Measurements from ENCODE around the gene SLC41A1.

The SLC41A1 gene

DNA sequence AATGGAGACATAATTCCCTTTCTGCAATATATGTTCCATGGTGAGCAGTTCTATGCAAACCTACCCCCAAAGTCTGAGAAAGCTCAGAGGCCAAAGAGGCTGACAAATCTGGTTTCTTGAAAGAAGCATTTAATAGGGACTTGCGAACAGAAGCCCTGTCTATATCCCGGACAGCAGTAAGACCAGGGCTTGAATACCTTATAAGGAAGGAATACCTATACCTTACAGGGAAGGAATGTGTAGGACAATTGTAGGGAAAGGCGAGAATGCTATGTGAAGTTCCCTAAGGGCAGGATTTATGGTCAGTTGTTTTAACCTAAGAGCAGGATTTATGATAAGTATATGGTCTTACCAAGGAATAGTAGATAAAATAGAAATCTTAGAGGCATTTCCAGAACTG, 5.0 kb upstream of the SLC41A1 start:
- no peak for DNase-seq

DNA sequence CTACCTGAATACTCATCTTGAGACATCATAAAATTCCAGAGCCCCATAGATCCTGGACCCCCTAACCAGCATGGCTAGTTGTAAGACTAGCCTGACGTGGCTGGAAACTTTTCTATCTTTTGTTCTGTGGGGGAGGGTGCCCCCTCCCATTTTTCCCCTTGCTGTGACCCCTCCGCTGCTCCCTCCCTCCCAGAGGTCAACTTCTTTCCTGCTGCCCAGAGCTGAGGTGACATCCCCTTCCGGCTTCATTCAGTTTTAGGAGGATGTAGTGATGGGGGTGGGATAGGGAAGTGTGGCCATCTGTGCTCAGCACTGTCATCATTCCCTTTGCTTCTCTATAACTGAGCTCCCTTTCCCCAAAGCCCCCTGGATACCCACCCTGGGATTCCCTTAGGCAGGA, 4.4 kb upstream of the SLC41A1 start:
- DNase-seq, result no peak

DNA sequence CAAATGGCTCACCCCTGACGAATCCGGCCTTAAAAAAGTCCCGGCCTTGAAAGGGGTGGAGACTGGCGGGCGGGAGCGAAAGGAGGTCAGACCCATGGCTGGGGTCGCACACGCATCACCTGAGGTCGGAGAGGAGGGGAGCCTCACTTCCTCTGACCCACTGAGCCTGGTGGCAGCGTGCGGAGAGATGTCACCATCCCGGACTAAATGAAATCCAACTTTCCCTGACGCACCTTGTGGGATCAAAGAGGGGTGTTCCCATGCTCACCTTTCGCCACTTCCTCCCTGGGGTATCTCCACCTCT, 709 bp upstream of the SLC41A1 start:
- peak; percentile 37 for DNase-seq

DNA sequence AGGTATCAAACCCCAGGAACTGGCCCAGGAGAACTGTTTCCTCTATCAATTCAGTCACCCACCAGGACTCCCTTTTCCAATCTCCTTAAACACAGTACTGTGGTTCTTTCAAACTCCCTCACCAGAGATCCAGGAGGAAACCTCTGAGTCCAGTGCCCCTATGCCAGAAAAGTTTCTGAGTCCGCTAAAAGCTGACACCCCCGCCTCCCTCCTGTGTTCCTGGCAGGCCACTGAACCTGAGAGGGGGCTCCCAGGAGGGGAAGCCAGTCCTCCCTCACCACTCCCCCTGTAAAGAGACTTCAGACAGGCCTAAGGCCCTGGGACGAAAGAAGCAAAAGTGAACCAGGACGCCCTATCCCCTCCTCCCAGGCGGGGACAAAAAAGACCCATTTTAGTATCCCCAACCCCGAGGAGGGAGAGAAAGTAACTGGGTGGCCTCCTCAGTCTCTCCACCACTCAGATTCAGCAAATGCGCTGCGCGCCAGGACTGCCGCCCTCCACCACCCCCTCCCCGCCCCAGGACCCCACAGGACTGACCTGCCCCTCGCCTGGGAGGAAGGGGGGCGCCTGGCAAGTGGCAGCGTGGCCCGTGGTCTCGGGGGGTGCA, 624 bp downstream of the SLC41A1 start:
- DNase-seq, result peak; percentile 14

DNA sequence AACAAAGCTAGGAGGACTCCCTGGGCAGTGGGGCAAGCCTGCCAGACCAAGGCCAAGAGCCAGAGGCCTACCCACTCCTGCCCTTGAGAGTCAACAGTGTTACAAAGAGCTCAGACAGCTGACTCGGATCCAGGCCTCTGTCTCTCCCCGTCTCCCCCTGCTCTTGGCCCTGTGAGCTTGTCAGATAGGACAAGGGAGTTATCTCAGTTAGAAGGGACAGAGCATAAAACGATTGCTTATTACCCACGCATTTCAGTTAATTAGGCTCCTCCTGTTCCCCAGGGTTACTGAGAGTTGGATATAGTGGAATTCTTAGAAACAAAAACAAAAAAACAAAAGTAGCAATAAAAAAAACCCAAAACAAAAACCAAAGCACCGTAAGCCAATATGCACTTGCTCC, 1.3 kb downstream of the SLC41A1 start:
- DNase-seq, result no peak

DNA sequence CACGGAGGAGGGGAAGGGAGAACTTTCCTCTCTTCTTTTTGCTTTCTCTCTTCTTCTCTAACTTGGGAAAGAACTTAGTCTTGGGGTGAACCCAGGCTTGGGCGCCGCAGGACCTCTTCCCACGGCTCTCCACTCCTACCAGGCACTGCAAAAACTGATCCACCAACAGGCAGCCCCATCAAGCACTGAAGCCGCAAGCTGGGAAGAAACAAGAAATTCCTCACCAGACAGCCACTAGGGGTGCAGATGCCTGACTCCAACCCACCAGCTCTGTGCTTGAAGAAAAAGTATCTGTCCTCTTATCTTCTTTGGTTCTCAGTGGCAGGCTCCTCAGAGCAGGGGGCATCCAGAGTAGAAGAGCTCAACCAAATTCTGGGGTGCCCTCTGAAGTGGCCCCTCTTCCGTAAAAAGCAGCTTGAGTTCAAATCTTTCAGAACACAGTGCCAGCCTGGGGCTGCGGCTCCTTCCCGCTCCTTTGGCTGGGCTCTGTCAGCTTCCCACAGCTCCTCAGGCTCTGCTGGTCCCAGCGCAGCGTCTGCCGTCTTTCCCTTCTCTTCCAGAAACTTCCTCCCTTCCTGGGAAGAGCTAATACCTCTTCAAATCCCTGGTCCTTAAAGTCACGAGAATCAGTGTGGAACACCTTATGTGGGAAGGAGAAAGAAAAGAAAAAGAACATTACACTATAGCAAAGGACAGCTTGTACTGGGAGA, 2.4 kb downstream of the SLC41A1 start:
- DNase-seq, result no peak

DNA sequence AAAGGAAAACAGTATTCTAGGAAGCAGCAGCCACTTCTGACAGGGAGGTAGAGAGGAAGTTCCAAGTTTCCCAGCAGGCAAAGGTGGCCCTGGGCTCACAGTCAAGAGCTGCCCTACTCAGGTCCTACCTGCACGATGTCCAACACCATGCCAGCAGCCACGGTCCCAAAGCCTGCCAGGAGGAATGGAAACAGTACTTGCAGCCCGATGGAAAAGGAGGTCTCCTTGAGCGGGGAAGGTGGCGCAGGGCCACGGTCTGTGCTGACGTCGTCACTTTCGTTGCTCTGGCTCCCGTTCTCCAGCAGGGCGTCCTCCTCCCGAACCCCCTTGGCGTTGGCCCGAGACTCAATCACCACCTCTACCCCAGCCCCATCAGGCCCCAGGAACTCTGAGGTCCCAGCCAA, 3.1 kb downstream of the SLC41A1 start:
- no peak for DNase-seq

DNA sequence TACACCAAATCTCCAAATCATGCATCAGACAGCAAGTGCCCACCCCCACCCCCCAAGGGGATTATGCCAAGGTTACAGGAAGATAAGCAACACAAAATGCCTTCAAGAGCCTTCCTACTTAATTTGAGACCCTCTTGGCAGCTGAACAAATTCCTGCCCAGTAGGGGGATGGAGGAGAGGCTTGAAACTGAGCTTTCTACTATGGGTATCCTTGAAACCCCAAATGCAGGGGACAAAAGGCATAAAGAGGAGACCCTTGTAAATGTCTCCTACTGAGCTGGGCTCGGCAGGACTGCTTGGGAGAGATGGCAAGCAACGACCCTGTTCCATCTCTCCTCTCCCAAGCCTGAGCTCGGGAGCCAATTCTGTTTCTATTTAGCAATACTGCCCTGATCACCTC, 3.5 kb downstream of the SLC41A1 start:
- no peak for DNase-seq

DNA sequence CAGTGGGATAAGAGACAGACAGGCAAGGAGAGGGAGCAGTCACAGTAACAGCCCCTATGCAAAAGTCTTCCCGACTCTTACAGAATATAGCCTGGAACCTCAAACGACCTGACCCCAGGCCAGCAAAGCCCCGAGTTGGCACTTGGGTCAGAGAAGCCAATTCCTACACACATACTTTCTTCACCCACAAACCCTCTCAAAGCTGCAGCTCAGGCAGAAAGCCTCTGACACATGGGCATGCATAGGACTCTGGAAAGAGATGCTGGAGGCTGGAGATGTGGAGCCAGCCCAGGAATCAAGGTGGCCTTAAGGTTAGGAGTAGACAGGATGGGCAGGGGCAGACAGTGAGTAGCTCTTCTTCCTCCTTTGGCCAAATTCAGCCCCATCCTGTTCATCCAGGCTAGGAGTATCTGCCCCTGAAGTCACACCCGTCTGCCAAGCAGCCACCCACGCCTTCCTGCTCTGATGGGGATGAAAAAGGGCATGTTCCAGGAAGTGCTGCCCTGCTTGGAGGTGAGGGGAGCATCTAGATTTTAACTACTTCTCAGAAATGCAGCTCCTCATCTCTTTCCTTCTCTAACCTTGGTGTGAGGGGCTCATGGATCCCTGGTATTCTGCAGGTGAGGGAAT, 7.8 kb downstream of the SLC41A1 start:
- peak; percentile 41 for DNase-seq

DNA sequence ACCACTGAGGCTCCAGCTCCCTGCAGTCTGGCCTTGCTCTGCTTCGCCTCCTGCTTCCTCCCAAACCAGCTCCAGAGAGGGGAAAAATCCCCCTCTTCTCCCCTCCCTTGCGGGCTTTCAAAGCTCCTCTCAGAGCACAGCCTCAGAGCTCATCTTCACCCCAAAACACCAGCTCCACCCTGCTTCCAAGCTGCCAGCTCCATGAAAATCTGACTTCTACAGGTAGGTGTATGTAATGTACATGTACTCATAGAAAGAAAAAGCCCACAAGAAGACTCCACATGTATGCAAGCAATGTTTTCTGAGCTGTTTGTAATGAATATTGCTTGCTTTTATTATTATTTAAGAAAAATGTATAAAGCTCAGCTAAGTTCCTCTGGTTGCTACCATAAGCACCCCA, 8.4 kb downstream of the SLC41A1 start:
- no peak for DNase-seq

DNA sequence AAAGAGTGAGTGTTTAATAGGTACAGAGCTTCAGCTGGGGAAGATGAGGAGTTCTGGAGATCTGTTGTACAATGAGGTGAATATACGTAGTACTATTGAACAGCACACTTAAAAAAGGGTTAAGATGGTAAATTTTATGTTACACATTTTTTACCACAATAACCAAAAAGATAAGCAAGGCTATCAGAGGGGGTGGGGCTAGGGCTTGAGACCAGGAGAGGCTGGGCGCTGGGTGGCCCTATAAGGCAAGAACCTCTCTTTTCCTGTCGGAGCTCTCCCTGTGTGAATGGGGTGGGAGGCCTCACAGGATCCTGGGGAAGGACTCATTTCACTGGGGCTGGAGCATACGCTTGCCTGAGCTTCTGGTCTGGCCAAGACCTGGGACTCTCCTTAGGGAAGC, 9.0 kb downstream of the SLC41A1 start:
- DNase-seq, result no peak

DNA sequence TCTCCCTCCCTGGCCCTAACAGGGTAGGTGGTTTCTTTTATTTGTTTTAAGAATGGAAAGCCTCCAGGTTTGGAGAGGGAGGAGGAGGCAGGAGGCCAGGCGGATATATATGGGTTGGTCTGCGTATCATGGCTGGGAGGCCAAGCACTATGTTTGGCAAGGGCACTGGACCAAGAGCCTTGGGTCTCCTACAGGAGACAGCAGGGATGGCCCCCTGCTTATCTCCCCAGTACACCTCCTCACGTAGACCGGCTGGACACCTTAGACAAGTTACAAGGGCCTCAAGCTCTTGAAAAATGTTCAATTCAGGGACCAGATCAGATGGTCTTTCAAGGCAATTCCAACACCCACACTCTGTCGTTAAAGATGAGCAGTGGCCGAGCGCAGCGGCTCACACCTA, 10.9 kb downstream of the SLC41A1 start:
- no peak for DNase-seq

DNA sequence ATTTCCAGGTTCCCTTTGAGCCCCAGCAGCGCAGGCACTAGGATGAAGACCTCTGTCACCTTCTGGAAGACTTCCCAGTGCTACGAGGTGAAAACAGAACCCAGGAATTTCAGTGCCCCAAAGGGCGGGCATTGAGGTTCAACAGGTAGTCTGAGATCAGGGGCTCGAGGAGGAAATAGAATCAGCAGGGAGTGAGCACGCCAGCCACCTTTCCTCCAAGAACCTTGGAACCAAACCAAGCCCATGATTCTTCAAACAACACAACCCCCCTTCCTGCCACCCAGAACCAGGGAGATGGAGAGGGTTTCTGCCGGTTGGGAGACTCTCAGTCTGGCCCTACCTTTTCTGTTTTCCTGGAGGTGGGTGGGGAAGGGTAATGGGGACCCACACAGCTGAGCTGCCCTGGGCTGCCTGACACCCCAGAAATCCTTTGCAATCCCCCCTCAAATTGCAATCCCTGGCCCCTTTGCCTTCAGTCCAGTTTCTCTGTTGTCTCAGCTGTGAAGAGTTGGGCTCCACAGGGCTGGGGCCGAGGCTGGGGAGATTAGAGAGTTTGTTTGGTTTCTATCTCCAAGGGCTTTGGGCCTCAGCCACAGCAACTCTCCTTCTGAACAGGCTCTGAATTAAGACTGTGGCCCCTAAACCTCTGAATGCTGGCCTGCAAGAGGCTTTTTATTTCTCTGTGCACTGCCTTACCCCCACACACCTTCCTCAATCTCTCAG, 11.9 kb downstream of the SLC41A1 start:
- DNase-seq, result no peak

DNA sequence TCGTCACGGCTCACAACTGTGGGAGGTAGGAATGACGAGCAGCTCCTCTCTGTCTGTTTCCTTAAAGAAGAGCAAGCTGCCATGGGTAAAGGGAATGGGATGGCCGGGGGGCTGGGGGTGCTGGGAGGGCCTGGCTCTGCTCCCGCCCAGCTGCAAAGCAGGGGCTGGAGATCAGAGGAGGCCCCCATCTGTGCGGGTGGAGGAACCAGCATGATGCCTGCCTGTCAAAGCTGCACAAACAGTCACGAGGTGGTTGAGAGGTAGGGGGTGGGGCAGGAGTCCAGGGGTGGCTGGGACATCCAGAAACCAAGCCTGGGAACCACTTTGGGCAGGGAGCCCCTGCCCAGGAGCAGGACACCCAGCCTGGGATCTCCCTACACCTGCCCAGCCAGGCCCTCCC, 12.6 kb downstream of the SLC41A1 start:
- DNase-seq, result no peak

DNA sequence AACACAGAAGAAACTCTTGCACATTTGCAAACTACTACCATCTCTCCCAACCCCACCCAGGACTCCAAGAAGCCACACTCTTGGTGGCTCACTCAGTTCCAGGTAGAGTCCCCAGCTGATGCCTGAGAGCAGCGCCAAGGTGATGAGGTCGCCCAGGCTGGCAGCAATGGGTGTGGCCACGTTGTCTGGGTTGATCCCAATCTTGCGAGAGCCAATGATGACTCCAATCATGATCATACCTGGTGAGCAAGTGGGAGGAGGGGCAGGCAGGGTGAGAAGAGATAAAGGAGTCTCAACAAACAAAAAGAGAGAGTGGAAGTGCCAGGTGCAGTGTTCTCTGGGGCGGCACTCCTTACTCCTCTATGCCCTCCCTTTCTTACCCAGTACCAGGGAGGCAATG, 14.4 kb downstream of the SLC41A1 start:
- no peak for DNase-seq

DNA sequence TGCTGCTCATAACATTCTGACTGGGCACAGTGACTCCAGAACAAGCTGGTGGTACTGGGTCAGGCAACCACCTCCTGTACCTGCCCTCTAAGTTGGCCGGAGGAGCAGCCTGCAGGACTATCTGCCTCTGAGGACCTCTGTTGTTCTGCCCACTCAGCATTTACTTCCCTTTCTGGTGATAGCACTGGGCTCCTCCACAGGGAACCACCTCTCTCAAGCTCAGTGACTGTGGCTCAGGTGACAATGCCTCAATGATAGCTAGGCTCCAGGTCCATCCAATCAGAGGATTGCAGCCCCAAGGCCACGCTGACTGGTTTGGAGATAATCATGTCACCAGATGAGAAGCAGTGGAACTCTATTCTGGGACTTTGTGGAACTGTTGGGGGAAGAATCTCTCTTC, 15.8 kb downstream of the SLC41A1 start:
- DNase-seq, result no peak

DNA sequence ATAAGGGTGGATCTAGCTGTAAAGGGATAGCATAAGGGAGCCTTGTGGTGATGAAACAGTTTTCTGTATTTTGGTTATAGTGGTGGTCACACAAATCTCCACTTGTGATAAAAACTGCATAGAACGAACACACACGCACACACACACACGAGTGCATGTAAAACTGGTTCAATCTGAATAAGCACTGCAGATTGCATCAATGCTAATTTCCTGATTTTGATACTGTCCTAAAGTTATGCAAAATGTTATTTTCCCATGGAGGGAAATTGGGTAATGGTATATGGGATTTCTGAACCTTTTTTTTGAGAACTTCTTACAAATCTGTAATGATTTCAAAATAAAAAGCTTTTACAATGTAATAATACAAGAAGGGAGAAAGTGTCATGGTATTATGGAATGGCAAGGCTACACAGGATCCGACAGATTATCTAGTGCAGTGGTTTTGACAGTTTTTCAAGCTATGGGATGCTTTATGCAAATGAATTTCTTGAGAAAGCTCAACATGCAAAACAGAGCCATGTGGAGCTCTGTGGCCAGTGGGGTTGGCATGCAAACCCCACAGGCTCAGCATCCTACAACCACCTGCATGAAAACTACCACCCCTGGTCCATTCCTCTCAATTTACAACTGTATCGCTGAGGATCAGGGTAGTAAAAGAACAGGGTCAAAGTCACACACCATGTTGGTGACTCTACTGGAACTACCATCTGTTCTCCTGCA, 18.8 kb downstream of the SLC41A1 start:
- no peak for DNase-seq

DNA sequence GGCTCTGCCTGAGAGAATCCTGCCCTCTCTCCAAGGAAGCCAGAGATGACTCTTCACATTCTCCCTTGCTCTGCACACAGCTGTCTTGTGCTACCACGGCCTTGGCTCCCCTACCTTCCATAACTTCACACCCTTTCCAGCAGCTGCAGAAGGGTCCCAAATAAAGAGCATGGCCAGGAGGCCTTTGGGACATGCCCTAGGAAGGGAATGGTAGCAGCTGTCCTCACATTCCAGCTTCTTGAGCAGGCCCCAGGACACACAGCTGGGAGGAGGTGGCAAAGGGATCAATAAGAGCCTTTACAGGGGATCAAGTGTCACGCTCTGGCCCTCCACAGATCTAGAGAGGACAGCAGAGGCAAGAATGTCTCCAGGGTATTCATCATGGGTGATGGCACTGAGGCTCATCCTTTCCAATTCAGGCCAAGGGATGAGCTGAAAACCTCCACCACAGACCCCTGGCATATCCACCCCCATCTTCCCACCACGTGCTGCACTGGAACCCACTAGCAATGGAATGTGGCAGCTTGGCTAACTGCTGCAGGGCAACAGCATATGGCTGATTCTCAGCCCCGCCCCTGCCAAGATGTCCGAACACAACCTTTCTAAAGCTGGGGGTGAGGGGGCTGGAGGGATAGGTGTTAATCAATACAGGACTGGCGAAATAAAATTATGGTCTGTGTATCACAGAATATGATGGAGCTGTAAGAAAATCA, 19.9 kb downstream of the SLC41A1 start:
- no peak for DNase-seq

DNA sequence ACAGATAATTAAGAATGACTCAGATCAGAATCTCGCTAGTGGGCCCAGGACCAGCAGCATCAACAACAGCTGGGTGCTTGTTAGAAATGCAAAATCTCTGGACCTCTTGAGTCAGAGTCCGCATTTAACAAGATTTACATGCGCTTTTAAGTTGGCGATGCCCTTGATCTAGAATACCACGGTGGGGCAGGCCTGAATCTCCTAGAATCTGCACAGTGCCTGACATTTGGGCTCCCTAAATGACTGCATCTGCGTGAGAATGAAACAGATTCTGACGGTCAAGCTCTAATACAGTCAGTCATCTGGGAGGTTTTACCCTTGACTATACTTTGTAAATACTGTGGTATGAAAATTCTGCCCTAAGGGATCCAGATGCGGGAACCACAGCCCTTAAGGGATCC, 20.5 kb downstream of the SLC41A1 start:
- DNase-seq, result no peak

DNA sequence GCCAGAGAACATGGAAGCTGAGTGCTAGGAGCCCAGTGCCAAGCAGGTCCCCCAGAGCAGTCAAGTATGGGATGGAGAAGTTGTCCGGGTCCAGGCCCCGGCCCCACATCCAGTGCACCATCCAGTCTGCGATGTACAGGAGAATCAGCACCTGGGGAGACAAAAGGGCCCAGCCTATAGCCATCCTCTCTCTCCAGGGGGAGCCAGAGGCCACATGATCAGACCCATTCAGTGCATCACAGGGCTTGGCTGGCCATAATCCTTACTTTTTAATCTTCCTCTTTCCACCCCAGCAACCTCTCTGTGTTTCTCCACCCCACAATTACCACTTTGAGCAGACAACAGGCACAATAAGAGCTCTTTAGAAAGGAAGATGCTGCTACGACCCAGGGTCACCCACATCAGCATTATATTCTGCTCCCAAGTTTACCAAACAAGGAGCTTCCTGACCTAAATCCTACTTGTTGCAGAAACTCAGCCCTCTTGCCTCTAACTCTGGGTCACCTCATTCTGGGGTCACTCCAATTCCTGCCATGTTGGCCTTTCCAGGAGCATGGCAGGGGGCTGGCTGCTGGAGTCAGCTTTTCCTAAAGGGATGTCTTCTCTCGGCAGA, 21.3 kb downstream of the SLC41A1 start:
- peak; percentile 59 for DNase-seq

DNA sequence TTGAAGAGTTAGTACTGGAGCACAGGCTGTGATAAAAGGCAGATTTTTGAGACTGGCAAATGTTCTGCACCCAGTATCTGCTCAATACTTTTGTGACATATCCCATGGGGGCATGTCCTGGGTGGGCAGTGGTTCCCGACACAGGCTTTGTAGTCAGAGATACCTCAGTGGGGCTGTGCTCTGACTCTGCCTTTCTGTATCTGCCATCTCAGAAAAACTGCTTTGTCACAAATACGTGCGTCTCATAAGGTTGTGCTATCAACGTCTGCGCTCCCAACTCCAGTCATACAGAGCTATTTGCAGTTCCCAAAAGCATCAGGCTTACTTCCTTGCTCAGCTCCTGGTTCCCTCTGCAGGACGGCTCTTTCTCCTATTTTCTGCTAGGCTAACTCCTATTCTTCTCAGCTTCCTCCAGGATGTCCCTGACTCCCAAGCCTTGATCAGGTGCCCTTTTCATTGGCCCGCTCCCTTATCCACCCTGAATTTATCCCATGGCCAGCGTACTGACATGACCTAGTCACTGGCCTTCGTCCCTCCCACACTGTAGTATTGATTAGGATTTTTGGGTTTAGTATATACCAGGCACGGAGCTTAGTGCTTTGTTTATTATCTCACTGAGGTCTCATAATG, 25.6 kb downstream of the SLC41A1 start:
- no peak for DNase-seq

DNA sequence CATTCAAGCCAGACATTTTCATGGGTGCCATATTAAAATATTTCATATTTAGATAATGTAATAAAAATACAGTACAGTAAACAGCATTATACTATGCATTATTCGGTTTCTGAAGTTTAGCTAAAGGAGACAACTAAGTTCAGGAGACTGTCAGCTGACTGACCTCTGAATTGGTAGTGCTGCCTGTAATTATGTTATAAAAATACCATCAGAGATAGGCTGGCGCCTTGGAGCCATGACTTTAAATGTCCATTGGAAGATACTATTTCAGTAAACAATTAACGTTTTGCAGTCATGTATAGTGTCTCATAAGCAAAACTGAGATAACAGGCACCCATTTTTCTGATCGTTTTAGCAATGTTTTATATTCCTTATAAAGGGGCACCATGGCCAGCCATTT, 26.4 kb downstream of the SLC41A1 start:
- DNase-seq, result no peak
